ENCODE data around the gene ZNRF3. TPM values are rescaled to one million over a fixed set of nuclear protein-coding genes. Genes with fewer than 3 reads are reported as not detected.

ZNRF3 gene
- total RNA-seq, 6 experiments from 2014 or later, result 5.8 to 9.2 (median 6.9) TPM

DNA sequence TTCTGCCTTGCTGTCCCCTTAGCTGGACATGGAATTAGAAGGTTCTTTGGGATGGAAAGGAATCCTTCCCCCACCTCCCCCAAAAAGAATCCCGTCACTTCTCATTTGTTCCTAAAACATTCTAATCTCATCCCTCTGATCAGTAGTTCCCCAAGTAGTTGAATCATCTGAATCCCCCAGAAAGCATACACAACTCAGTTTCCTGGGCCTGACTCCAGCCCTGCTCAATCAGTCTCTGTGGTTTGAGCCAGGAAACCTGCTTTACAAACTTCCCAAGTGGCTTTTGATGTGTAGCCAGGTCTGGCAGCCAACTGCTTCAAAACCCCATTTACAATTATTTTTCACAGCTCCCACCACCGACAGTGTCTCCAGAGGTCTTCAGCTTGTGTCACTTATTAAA lies 158.0 kb downstream of the ZNRF3 start:
- no peaks in the 10 kb centered on the region for H3K9me3 ChIP-seq
- TF ChIP-seq POLR2A (IDR thresholded peaks at IDR 0.05), result no peak
- TF ChIP-seq, protein P1, sequence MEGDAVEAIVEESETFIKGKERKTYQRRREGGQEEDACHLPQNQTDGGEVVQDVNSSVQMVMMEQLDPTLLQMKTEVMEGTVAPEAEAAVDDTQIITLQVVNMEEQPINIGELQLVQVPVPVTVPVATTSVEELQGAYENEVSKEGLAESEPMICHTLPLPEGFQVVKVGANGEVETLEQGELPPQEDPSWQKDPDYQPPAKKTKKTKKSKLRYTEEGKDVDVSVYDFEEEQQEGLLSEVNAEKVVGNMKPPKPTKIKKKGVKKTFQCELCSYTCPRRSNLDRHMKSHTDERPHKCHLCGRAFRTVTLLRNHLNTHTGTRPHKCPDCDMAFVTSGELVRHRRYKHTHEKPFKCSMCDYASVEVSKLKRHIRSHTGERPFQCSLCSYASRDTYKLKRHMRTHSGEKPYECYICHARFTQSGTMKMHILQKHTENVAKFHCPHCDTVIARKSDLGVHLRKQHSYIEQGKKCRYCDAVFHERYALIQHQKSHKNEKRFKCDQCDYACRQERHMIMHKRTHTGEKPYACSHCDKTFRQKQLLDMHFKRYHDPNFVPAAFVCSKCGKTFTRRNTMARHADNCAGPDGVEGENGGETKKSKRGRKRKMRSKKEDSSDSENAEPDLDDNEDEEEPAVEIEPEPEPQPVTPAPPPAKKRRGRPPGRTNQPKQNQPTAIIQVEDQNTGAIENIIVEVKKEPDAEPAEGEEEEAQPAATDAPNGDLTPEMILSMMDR (IDR thresholded peaks at IDR 0.05), result no peak
- no peak for DNase-seq
- peak in 2 of 4 donors; percentile 22 to 25 for ATAC-seq
- peaks cover 0 to 35% (median 0%) of the 10 kb centered on the region in 4 donors for H3K4me1 ChIP-seq
- 18% methylated on average over 2 of the region's 2 CpGs for WGBS (ENCODE audit: insufficient coverage, low coverage, low lambda C conversion rate, missing lambda C conversion rate)
- H3K27ac ChIP-seq, result peak overlapping the region in 1 of 3 donors; percentile 27
- intact Hi-C loops (cut with DNase I), result loop anchor here (5.0 kb wide), 1 partner anchor 189 kb away; no protein-coding TSS in a partner anchor
- peaks cover 0 to under 1% (median 0%) of the 10 kb centered on the region in 4 donors for H3K36me3 ChIP-seq
- no peaks in the 10 kb centered on the region for H3K27me3 ChIP-seq
- H3K4me3 ChIP-seq, result no peak overlapping the region

DNA sequence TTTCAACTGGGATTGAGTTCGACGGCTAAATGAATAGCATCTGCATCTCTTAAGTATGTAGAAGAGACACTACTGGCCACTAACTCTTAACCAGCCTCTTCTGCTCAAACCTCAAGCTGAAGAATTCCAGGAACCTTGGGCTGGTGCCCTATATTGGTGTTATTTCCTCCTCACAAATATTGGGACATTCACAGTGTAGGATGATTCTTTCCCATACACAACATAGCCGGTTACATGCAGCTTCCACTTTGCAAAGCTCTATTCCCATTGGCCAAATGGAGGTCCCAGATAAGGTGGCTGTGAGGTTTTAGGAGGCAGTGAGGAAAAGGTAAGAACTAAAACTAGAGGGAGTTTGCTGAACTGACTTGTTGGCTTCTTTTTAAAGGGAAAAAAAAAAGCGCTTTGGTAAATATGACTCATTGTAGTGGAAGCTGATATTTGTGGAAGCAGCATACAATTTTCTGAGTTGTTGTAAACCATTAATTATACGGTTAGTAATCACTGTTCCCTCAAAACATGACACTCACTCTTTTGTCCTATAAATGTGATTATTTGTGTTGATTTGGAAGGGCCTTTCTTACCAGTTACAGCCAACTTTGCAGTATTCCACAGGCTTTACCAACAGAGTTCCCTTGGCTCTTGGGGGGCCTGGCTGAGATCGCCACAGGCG lies 160.7 kb downstream of the ZNRF3 start:
- Histone ChIP-seq H3K27ac (peak overlapping the region in 2 of 3 donors; percentile 43 to 65), H3K4me1 (peaks cover 0 to 19% (median 0%) of the 10 kb centered on the region in 4 donors), H3K27me3 (no peaks in the 10 kb centered on the region), H3K4me3 (no peak overlapping the region), H3K9me3 (no peaks in the 10 kb centered on the region), H3K36me3 (peaks cover 0 to 14% (median 7%) of the 10 kb centered on the region in 4 donors)
- no peak for ATAC-seq
- 83% methylated on average over 5 of the region's 7 CpGs for WGBS (ENCODE audit: insufficient coverage, low coverage, low lambda C conversion rate, missing lambda C conversion rate)
- no peak for DNase-seq
- intact Hi-C loops (cut with DNase I), result loop anchor here (5.0 kb wide), 1 partner anchor 192 kb away; no protein-coding TSS in a partner anchor
- no peak for TF ChIP-seq POLR2A (IDR thresholded peaks at IDR 0.05)
- TF ChIP-seq, protein P1 (IDR thresholded peaks at IDR 0.05), result no peak

DNA sequence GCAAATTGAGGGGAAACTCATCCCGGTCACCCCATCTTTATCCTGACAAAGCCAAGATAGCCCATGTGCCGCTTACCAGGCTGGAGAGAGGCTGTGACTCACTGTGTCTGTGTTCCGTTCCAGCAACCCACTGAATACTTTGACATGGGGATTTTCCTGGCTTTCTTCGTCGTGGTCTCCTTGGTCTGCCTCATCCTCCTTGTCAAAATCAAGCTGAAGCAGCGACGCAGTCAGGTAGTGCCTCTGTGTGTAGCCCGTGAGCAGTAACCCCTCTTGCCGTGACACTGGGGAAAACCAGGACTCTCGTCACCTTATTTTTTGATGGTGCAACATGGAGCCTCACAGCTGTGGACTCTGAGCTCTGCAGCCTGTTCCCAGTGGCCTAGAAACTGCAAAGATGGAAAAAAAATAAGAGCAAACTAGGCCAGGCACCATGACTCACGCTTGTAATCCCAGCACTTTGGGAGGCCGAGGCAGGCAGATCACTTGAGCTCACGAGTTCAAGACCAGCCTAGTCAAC lies 161.3 kb downstream of the ZNRF3 start:
- WGBS (ENCODE audit: insufficient coverage, low coverage, low lambda C conversion rate, missing lambda C conversion rate), result 53% methylated on average over 10 of the region's 13 CpGs

DNA sequence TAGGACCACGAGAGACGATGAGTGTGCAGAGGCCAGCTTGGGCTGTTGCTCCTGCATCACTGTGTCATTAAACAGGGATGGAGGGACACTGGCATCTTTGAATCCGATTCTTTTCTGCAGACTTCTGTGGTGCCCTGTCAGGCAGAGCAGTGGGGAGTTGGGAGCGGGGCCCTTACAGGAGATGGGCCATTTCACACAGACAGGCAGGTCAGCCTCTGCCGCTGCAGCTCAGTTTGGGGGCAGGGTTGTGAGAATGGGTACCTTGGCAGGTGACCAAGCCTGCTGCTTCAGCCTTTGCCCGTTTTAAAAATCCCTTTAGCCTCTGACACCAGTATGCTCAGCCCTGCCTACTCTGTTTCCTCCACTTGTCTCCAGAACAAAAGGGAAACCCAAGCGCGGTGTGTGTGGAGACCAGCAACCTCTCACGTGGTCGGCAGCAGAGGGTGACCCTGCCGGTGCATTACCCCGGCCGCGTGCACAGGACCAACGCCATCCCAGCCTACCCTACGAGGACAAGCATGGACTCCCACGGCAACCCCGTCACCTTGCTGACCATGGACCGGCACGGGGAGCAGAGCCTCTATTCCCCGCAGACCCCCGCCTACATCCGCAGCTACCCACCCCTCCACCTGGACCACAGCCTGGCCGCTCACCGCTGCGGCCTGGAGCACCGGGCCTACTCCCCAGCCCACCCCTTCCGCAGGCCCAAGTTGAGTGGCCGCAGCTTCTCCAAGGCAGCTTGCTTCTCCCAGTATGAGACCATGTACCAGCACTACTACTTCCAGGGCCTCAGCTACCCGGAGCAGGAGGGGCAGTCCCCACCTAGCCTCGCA lies 165.7 kb downstream of the ZNRF3 start:
- no peaks in the 10 kb centered on the region for H3K9me3 ChIP-seq
- H3K27me3 ChIP-seq, result no peaks in the 10 kb centered on the region
- TF ChIP-seq, protein P1 (IDR thresholded peaks at IDR 0.05), result no peak
- TF ChIP-seq POLR2A (IDR thresholded peaks at IDR 0.05), result no peak
- intact Hi-C loops (cut with DNase I), result no loop called here
- ATAC-seq, result peak in 1 of 4 donors; percentile 5
- H3K4me1 ChIP-seq, result peaks cover 0 to 10% (median 2%) of the 10 kb centered on the region in 4 donors
- DNase-seq, result no peak
- H3K27ac ChIP-seq, result no peak overlapping the region
- WGBS (ENCODE audit: insufficient coverage, low coverage, low lambda C conversion rate, missing lambda C conversion rate), result 91% methylated on average over 7 of the region's 31 CpGs
- no peak overlapping the region for H3K4me3 ChIP-seq
- peaks cover 0 to 31% (median 13%) of the 10 kb centered on the region in 4 donors for H3K36me3 ChIP-seq

More for the DNA sequence above, 161.3 kb downstream of the ZNRF3 start:
- TF ChIP-seq, protein P1 (IDR thresholded peaks at IDR 0.05), result no peak
- TF ChIP-seq POLR2A (IDR thresholded peaks at IDR 0.05), result no peak
- Histone ChIP-seq H3K27me3 (no peaks in the 10 kb centered on the region), H3K4me3 (no peak overlapping the region), H3K9me3 (no peaks in the 10 kb centered on the region), H3K27ac (peak overlapping the region in 2 of 3 donors; percentile 43 to 65), H3K36me3 (peaks cover 0 to 20% (median 11%) of the 10 kb centered on the region in 4 donors), H3K4me1 (peaks cover 0 to 19% (median 0%) of the 10 kb centered on the region in 4 donors)
- DNase-seq (peak in 2 of 3 donors; percentile 58 to 64), ATAC-seq (peak; percentile 36 to 73 (median 70))
- intact Hi-C loops (cut with DNase I), result loop anchor here (5.0 kb wide), 1 partner anchor 192 kb away; no protein-coding TSS in a partner anchor
